Stimulated activated CD8-positive, alpha-beta memory T cell treated with anti-CD3 and anti-CD28 coated beads, Interleukin-12 subunit alpha, Interleukin-12 subunit beta, amount 100 ng/mL, for 4 hours (primary cell): Measurements from ENCODE around the gene TIMM13.
"Not testable (repeated sequence)": the region's sequence is repeated elsewhere in the genome, so short reads cannot be mapped to it uniquely, and the experiment has no call there.

Experiments used
- DNase-seq: peaks from one replicate; pipeline ENCODE4 v3.0.0-alpha.2; 2020; ENCODE audit warnings: low read depth

TIMM13 gene

DNA sequence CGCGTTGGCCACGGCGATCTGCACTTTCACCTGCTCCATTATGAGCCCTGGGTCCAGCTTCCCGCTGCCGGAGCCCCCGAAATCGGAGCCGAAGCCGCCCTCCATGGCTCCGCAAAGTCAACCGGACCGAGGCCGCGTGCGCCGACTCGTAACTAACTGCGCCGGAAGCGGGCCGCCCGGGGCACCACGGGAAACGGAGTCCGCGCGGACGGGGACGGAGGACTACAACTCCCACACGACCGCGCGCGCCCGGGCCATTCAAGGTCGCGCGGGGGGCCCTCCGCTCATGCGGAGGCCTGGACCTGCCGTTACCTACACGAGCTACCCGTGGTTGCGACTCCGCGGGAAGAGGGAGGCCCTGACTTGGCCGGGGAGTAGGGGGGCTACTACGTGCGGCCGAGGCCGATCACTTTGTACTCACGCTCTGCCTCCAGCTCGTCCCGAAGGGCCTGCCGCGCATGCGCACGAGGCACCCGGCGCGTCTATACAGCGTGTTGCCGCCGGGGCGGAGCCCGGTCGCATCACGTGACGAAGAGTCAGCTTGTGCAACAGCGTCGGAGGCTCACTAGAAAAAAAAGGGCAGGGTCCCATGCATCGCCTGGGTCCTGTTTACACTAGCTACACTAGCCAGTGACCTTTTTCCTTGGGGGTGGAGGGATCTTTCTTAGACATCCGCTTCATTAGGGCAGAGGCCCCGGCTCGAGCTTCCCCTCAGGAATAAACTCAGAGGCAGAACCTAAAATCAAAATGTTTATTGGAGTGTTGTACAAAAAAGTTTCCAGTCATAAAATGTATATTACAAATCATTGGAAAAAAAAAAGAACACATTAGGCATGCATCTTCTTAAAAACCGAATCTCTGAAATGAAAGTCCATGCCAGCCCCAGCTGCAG lies at the start of gene TIMM13:
Gene TIMM13, minus strand, starts transcription at position 158 of the 892 bp plus-strand sequence. Its CDS starts 53 bp downstream, at position 105.
- peak; percentile 96 for DNase-seq

GRCh38 chr19:2476451-2477140 lies 49.2 kb upstream of the TIMM13 start:
- peak; percentile 67 for DNase-seq

GRCh38 chr19:2475702-2476450 lies 48.5 kb upstream of the TIMM13 start, which contains the start of gene GADD45B:
Gene GADD45B, plus strand, starts transcription at chr19:2476127. Its CDS starts 232 bp downstream, at chr19:2476359.
- peak; percentile 96 for DNase-seq

DNA sequence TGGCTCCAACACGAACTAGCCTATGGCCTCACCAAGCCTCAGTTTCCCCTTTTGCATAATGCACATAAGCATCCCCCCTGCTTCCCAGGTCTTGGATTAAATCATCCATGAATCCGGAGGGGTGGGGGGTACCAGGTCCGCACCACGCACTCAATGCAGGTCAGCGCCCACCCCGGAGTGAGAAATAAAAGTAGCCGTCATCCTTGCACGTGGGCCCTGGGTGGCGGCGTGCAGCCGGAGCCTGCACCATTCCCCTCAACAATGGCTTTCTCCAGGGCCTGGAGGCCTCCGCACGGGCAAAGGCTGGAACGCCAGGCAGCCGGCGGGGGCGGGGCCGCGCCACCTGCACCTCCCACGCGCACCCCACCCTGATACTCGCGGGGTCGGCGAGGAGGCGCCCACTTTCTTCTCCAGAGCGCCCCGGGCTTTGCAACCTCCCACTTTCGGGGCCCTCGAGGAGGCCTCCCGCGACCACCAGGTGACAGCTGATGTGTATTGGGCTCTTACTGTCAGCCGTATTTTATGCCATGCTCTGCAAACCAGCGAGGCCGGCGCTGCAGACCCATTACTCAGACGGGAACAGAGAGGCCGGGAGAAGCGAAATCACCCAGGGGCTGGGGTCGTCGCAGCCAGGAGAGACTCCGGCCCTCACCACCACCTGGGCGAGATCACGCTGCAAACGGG lies 47.8 kb upstream of the TIMM13 start:
- peak; percentile 52 for DNase-seq

- DNase-seq: peak; percentile 93
Measured at GRCh38 chr19:2474232-2475017, 47.0 kb upstream of the TIMM13 start.

GRCh38 chr19:2469915-2470200 lies 42.5 kb upstream of the TIMM13 start:
- not testable (repeated sequence) for DNase-seq

- DNase-seq: no peak
Measured at GRCh38 chr19:2469102-2469914, 41.9 kb upstream of the TIMM13 start.

GRCh38 chr19:2468596-2468995 lies 41.2 kb upstream of the TIMM13 start:
- DNase-seq: no peak

DNA sequence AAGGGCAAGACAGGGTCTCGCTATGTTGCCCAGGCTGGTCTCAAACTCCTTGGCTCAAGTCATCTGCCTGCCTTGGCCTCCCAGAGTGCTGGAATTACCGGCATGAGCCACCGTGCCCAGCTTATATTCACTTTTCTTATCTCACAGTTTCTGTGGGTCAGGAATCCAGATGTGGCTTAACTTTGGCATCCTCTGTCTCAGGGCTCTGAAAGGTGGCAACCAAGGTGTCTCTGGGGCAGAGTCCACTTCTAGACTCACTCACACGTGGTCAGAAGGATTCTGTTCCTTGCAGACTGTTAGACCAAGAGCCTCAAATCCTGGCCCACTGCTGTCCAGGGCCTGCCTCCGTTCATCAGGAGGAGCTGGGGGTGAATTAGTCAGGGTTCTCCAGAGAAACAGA lies 37.0 kb upstream of the TIMM13 start:
- no peak for DNase-seq

- DNase-seq: not testable (repeated sequence)
Measured at GRCh38 chr19:2463694-2464093, 36.3 kb upstream of the TIMM13 start.

- DNase-seq: no peak
Measured at GRCh38 chr19:2462635-2463421, 35.4 kb upstream of the TIMM13 start.

DNA sequence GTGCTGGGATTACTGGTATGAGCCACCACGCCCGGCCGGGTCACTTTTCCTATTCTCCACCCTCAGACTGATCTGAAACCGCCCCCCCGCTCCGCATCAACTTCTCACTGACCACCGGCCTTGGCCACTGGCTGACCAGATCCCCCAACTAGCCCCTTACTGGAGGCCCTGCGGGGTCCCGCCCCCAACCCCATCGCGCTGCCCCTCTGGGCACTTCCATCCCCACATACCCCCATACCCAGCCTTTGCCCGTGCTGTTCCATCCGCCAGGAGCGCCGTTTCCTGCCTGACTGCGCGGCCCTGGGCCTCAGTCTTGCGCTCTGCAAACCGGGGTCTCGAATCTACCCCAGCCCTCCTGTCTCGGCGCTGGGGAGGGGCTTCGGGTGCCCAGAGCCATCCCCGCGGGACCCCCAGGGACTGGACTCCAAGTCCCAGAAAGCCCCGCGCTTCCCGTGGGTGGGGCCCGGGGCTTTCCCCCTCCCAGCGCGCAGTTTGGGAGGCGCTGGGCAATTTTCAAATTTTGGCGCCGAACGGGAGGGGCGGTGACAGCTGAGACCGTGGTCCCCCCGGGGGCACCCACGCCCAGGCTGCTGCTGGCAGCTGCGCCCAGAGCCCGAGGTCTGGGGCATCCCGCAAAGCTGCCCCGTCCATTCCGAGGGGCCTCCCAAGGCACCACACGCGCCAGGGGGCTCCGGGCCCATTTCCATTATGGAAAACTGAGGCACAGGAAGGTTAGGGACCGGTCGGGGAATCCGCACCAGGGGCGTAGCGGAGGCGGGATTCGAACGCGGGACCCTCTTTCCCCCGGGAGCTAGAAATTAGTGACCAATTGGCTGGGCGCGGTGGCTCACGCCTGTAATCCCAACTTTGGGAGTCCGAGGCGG lies 34.6 kb upstream of the TIMM13 start:
- peak; percentile 52 for DNase-seq

GRCh38 chr19:2460245-2460644 lies 32.9 kb upstream of the TIMM13 start:
- no peak for DNase-seq

GRCh38 chr19:2458776-2459175 lies 31.4 kb upstream of the TIMM13 start:
- DNase-seq: not testable (repeated sequence)

- DNase-seq: no peak
Measured at GRCh38 chr19:2458054-2458453, 30.7 kb upstream of the TIMM13 start.

DNA sequence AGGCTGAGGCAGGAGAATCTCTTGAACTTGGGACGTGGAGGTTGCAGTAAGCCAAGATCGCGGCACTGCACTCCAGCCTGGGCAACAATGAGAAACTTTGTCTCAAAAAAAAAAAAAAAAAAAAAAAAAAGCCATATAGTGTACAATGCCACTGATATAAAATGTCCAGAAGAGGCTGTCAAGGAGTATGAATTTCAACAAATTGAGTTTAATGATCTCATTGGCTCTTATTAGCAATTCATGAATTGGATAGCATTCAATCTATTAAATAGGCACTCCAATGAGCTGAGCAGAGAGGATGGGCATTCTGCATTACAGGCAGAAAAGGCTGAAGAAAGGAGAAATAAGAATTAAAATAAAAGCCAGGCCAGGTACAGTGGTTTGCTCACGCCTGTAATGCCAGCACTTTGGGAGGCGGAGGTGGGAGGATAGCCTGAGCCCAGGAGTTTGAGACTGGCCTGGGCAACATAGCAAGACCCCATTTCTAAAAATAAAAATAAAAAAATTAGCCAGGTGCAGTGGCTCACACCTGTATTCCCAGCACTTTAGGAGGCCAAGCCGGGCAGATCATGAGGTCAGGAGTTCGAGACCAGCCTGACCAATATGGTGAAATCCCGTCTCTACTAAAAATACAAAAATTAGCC lies 30.1 kb upstream of the TIMM13 start:
- DNase-seq: no peak

DNA sequence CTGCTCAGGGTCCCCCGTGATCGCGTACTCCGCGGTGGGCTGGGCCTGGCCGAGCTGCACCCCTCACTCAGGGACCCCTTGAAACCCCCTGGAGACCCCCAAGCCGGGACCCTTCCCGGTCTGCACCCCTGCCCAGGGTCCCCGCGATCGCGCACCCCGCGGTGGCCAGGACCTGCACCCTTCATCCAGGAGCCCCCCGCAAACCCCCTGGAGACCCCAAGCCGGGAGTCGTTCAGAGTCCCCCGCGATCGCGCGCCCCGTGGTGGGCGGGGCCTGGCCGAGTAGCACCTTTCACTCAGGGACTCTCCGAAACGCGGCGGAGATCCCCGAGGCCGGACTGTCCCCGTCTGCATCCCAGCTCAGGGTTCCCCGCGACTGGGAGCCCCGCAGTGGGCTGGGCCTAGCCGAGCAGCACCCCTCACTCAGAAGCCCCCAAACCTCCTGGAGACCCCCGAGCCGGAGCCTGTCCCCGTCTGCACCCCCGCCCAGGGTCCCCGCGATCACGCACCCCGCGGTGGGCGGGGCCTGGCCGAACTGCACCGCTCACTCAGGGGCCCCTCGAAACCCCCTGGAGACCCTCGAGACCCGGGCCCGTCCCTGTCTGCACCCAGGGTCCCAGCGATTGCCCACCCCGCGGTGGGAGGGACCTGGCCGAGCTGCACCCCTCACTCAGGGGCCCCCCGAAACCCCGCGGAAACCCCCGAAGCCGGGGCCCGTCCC lies 28.6 kb upstream of the TIMM13 start:
- DNase-seq: peak; percentile 36
